Measurements from ENCODE around the gene GTPBP3. TPM values are rescaled to one million over a fixed set of nuclear protein-coding genes. Genes with fewer than 3 reads are reported as not detected.

GTPBP3 gene
- polyA plus RNA-seq, 4 donors = 9.2 to 18.5 (median 10.9) TPM

DNA sequence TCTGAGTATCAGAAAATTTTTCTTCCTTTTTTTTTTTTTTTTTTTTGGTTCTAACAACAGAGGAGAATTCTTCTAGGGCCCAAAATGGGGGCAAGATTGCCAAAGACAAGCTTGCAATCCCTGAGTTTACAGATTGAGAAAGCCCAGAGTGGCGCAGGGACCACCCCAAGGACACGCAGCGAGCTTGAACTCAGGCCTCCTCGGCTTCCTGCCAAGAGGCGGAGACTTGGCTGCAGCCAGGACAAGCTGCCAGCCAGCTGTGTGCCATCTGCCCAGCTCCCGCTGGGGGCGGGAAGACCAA, 32.2 kb upstream of the GTPBP3 start:
- FAIRE-seq = no peak
- H3K27ac ChIP-seq (ENCODE audit: low read depth in 1 of 3, low read length in 2 of 3) = peak overlapping the region; percentile 41 to 89 (median 52)

DNA sequence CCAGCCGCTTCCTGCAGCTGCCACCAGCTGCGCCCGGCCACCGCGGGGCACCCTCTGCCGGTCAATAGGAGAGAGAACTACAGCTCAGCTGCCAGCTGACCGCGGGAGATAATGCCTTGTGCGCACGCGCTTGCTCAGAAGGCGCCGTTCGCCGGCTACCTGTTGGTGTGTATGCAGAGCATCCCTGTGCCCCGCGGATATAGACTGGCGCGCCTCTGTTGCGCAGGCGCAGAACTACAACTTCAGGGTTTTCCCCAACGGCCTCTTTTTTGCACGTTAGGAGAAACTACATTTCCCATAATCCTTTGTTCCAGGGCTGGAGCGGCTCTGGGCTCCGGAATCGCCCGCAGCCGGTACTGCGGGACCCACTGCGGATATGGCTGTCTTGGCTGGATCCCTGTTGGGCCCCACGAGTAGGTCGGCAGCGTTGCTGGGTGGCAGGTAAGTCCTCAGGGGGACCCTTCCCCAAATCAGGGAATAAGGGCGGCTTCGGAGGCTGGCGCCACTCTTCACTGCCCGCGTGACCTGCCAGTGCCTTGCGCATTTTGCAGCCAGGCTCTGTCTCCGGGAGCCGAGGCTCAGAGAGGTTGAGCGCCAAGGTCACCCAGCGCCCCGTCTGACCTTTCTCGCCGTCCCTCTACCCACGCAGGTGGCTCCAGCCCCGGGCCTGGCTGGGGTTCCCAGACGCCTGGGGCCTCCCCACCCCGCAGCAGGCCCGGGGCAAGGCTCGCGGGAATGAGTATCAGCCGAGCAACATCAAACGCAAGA, 31.7 kb upstream of the GTPBP3 start, which contains the start of gene MRPL34:
Gene MRPL34, plus strand, starts transcription at position 356 of the 768 bp plus-strand sequence. Its CDS starts 21 bp downstream, at position 377.
- Histone ChIP-seq H3K4me1 (ENCODE audit: control insufficient read depth in 3 of 3, insufficient read depth in 2 of 3, low read depth in 1 of 3, low read length in 2 of 3) (peaks cover 5 to 27% (median 8%) of the 10 kb centered on the region in 3 donors), H3K4me3 (ENCODE audit: low read depth in 1 of 3, low read length in 3 of 3) (peak within 1 kb of the TSS; percentile 55 to 91 (median 64)), H3K36me3 (ENCODE audit: control insufficient read depth in 3 of 3, insufficient read depth in 2 of 3, low read depth in 1 of 3, low read length in 3 of 3) (peaks cover 0 to 7% (median 0%) of the 10 kb centered on the region in 3 donors), H3K27ac (ENCODE audit: low read depth in 1 of 3, low read length in 2 of 3) (peak within 1 kb of the TSS; percentile 89 to 92 (median 91)), H3K9me3 (ENCODE audit: control insufficient read depth in 2 of 2, insufficient read depth in 1 of 2, low read depth in 1 of 2, low read length in 1 of 2) (no peaks in the 10 kb centered on the region), H3K27me3 (ENCODE audit: control insufficient read depth in 3 of 3, insufficient read depth in 3 of 3, low read length in 3 of 3) (no peaks in the 10 kb centered on the region)
- WGBS, 3 donors = 0% methylated on average over 54 to 55 of the region's 55 CpGs
- DNase-seq = peak; percentile 99
- FAIRE-seq = no peak

More for the DNA sequence above, 32.2 kb upstream of the GTPBP3 start:
- 0 to 1% (median 0%) methylated on average over 7 of the region's 7 CpGs for WGBS, 3 donors
- Histone ChIP-seq H3K9me3 (ENCODE audit: control insufficient read depth in 2 of 2, insufficient read depth in 1 of 2, low read depth in 1 of 2, low read length in 1 of 2) (no peaks in the 10 kb centered on the region), H3K4me3 (ENCODE audit: low read depth in 1 of 3, low read length in 3 of 3) (peak overlapping the region in 1 of 3 donors; percentile 91), H3K4me1 (ENCODE audit: control insufficient read depth in 3 of 3, insufficient read depth in 2 of 3, low read depth in 1 of 3, low read length in 2 of 3) (peaks cover 5 to 24% (median 7%) of the 10 kb centered on the region in 3 donors), H3K27me3 (ENCODE audit: control insufficient read depth in 3 of 3, insufficient read depth in 3 of 3, low read length in 3 of 3) (no peaks in the 10 kb centered on the region), H3K36me3 (ENCODE audit: control insufficient read depth in 3 of 3, insufficient read depth in 2 of 3, low read depth in 1 of 3, low read length in 3 of 3) (peaks cover 0 to 4% (median 0%) of the 10 kb centered on the region in 3 donors)
- DNase-seq = no peak

DNA sequence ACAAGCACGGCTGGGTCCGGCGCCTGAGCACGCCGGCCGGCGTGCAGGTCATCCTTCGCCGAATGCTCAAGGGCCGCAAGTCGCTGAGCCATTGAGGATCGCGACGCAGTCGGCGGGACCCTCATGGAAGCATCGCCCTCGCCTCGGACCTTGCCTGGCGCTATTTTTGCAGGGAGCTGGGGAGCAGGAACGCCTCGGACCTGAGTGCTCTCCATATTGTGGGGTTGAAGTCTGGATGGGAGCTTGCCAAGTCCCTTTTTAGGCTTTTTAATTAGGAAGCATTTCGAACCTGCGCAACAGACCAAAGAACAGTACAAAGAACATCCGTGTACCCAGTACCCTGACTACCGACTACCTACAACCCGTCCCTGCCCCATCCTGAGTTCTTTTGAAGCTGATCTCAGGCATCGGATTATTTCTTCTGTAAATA, 31.1 kb upstream of the GTPBP3 start:
- WGBS, 3 donors = 4 to 7% (median 4%) methylated on average over 27 to 28 of the region's 28 CpGs
- Histone ChIP-seq H3K27ac (ENCODE audit: low read depth in 1 of 3, low read length in 2 of 3) (peak overlapping the region; percentile 89 to 92 (median 91)), H3K9me3 (ENCODE audit: control insufficient read depth in 2 of 2, insufficient read depth in 1 of 2, low read depth in 1 of 2, low read length in 1 of 2) (no peaks in the 10 kb centered on the region), H3K36me3 (ENCODE audit: control insufficient read depth in 3 of 3, insufficient read depth in 2 of 3, low read depth in 1 of 3, low read length in 3 of 3) (peaks cover 0 to 6% (median 0%) of the 10 kb centered on the region in 3 donors), H3K27me3 (ENCODE audit: control insufficient read depth in 3 of 3, insufficient read depth in 3 of 3, low read length in 3 of 3) (no peaks in the 10 kb centered on the region), H3K4me3 (ENCODE audit: low read depth in 1 of 3, low read length in 3 of 3) (peak overlapping the region; percentile 55 to 91 (median 64)), H3K4me1 (ENCODE audit: control insufficient read depth in 3 of 3, insufficient read depth in 2 of 3, low read depth in 1 of 3, low read length in 2 of 3) (peaks cover 5 to 27% (median 9%) of the 10 kb centered on the region in 3 donors)
- no peak for FAIRE-seq
- DNase-seq = peak in 1 of 2 donors; percentile 68

DNA sequence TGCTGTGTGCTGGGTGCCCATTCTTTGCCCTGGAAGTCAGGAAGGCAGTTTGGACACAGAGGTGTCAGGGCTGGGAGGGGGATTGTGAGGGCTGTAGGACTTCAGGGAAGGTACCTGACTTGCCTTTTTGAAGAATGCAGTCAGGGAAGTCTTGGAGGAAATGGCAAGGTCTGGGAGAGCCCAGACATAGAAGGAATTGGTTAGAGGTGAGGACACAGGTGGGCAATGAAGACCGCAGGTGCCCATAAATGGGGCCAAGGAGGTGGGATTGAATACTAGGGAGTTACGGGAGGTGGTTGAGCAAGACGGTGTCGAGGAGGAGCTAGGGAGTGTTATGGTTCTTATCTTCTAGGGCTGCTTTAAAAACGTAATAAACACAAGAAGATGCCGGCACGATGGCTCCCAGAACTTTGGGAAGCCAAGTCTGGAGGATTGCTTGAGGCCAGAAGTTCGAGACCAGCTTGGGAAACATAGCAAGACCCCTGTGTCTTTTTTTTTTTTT, 29.4 kb upstream of the GTPBP3 start:
- H3K36me3 ChIP-seq (ENCODE audit: control insufficient read depth in 3 of 3, insufficient read depth in 2 of 3, low read depth in 1 of 3, low read length in 3 of 3) = peaks cover 0 to 20% (median 2%) of the 10 kb centered on the region in 3 donors
- H3K4me1 ChIP-seq (ENCODE audit: control insufficient read depth in 3 of 3, insufficient read depth in 2 of 3, low read depth in 1 of 3, low read length in 2 of 3) = peaks cover 5 to 21% (median 6%) of the 10 kb centered on the region in 3 donors
- FAIRE-seq (no peak), DNase-seq (no peak)
- no peaks in the 10 kb centered on the region for H3K27me3 ChIP-seq (ENCODE audit: control insufficient read depth in 3 of 3, insufficient read depth in 3 of 3, low read length in 3 of 3)
- H3K9me3 ChIP-seq (ENCODE audit: control insufficient read depth in 2 of 2, insufficient read depth in 1 of 2, low read depth in 1 of 2, low read length in 1 of 2) = no peaks in the 10 kb centered on the region
- H3K4me3 ChIP-seq (ENCODE audit: low read depth in 1 of 3, low read length in 3 of 3) = no peak overlapping the region
- WGBS, 3 donors = 46 to 79% (median 75%) methylated on average over 8 of the region's 8 CpGs
- no peak overlapping the region for H3K27ac ChIP-seq (ENCODE audit: low read depth in 1 of 3, low read length in 2 of 3)

DNA sequence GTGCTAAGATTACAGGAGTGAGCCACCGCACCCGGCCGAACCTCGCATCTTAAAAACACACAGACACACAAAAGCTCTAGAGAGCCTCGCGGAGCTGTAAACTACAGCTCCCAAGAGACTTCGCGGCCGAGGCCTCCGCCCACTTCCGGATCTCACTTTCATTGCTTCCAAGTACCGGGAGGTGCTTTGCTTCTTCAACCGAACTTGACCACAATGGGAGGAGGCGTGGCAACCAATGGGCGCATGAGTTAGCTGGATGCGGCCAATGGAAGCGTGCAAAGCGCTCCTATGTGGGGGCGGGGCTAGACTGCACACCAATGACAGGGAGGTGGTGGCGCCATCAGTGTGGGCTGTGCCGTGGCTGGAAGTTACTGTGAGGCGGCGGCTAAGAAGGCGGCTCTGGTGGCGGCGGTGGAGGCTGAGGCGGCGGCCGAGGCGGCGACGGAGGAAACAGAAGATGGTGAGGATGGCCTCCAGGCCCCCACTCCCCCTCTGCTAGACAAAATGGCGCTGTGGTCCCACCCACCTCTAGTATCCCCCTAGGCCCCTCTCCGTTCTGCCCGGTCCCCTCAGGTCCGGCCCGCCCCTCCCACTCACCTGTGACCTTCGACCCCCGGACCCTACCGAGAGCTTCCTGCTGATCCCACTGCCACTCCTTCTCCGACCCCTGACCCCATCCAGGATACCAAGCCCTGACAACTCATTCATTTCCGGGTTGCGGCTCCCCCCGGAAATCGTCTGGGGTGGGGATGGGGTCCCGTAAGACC, 28.0 kb upstream of the GTPBP3 start, which contains the start of gene DDA1:
Gene DDA1, plus strand, starts transcription at position 366 of the 767 bp plus-strand sequence. Its CDS starts 92 bp downstream, at position 458.
- Histone ChIP-seq H3K27ac (ENCODE audit: low read depth in 1 of 3, low read length in 2 of 3) (peak within 1 kb of the TSS; percentile 10 to 74 (median 60)), H3K36me3 (ENCODE audit: control insufficient read depth in 3 of 3, insufficient read depth in 2 of 3, low read depth in 1 of 3, low read length in 3 of 3) (peaks cover under 1 to 34% (median 2%) of the 10 kb centered on the region in 3 donors), H3K4me1 (ENCODE audit: control insufficient read depth in 3 of 3, insufficient read depth in 2 of 3, low read depth in 1 of 3, low read length in 2 of 3) (peaks cover 0 to 15% (median 2%) of the 10 kb centered on the region in 3 donors), H3K4me3 (ENCODE audit: low read depth in 1 of 3, low read length in 3 of 3) (peak within 1 kb of the TSS; percentile 77 to 96 (median 90)), H3K27me3 (ENCODE audit: control insufficient read depth in 3 of 3, insufficient read depth in 3 of 3, low read length in 3 of 3) (no peaks in the 10 kb centered on the region), H3K9me3 (ENCODE audit: control insufficient read depth in 2 of 2, insufficient read depth in 1 of 2, low read depth in 1 of 2, low read length in 1 of 2) (no peaks in the 10 kb centered on the region)
- 0 to 1% (median 0%) methylated on average over 41 to 46 of the region's 46 CpGs for WGBS, 3 donors
- FAIRE-seq (peak; percentile 47), DNase-seq (peak; percentile 100)

DNA sequence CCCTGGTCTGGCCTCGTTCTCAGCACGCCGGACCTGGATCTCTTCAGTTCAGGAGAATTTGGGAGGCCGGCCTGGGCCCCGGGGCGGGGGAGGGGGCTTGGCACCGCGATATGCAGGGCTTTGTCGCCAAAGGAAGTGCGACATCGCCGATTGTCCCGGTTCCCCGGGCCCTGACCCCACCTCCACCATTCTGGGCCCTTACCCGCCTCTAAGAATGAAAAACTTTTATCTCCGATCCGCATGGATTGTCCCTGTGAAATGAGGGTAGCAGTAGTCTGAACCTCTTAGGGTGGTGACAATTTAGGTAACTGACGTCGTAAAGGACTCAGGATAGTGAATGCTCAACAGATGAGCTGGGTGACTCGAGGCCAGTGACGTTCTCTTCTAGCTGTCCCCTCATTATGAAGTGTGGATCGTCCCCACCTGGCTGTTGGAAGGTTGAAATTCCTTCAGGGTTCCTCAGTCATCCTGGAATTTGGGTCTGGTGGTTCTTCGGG, 27.3 kb upstream of the GTPBP3 start:
- Histone ChIP-seq H3K36me3 (ENCODE audit: control insufficient read depth in 3 of 3, insufficient read depth in 2 of 3, low read depth in 1 of 3, low read length in 3 of 3) (peaks cover 4 to 39% (median 5%) of the 10 kb centered on the region in 3 donors), H3K4me1 (ENCODE audit: control insufficient read depth in 3 of 3, insufficient read depth in 2 of 3, low read depth in 1 of 3, low read length in 2 of 3) (peaks cover 0 to 11% (median 2%) of the 10 kb centered on the region in 3 donors), H3K9me3 (ENCODE audit: control insufficient read depth in 2 of 2, insufficient read depth in 1 of 2, low read depth in 1 of 2, low read length in 1 of 2) (no peaks in the 10 kb centered on the region), H3K27me3 (ENCODE audit: control insufficient read depth in 3 of 3, insufficient read depth in 3 of 3, low read length in 3 of 3) (no peaks in the 10 kb centered on the region), H3K4me3 (ENCODE audit: low read depth in 1 of 3, low read length in 3 of 3) (peak overlapping the region; percentile 77 to 96 (median 90)), H3K27ac (ENCODE audit: low read depth in 1 of 3, low read length in 2 of 3) (peak overlapping the region; percentile 10 to 74 (median 60))
- WGBS, 3 donors = 4 to 6% (median 5%) methylated on average over 23 of the region's 23 CpGs
- no peak for FAIRE-seq
- DNase-seq = no peak

DNA sequence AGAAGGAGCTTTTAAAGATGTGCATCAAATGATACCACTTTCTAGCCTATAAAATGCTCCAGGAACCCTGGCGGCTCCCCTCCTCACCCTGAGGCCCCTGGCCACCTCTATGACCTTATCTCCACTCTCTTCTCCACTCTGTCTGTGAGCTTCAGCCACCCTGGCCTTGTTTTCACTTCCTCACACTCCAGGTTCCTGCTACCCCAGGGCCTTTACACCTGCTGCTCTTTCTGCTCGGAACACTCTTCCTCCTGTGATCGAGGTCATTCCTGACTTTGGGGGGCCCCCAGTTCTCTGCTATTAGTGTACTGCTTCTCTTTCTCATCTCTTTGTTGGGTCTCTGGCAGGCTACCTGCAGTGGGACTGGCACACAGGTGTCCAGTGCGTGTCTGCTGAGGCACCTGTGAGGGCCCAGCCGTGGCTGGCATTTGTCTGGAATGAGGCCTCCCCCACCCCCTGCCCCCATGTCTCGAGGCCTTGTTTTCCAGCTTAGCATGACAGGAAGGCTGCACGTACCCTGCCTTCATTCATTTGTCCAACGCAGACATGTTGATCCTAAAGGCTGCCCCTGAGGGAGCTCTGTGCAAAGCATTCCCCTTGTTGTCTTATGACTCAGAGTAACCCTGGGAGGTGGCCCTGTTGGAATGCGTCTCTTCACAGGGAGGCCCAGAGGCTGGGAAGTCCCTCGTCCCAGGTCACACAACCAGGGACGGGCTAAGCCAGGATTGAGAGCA, 25.7 kb upstream of the GTPBP3 start:
- Histone ChIP-seq H3K9me3 (ENCODE audit: control insufficient read depth in 2 of 2, insufficient read depth in 1 of 2, low read depth in 1 of 2, low read length in 1 of 2) (no peaks in the 10 kb centered on the region), H3K4me1 (ENCODE audit: control insufficient read depth in 3 of 3, insufficient read depth in 2 of 3, low read depth in 1 of 3, low read length in 2 of 3) (peaks cover 0 to 8% (median 2%) of the 10 kb centered on the region in 3 donors), H3K27me3 (ENCODE audit: control insufficient read depth in 3 of 3, insufficient read depth in 3 of 3, low read length in 3 of 3) (no peaks in the 10 kb centered on the region), H3K4me3 (ENCODE audit: low read depth in 1 of 3, low read length in 3 of 3) (no peak overlapping the region), H3K27ac (ENCODE audit: low read depth in 1 of 3, low read length in 2 of 3) (no peak overlapping the region), H3K36me3 (ENCODE audit: control insufficient read depth in 3 of 3, insufficient read depth in 2 of 3, low read depth in 1 of 3, low read length in 3 of 3) (peaks cover 4 to 50% (median 5%) of the 10 kb centered on the region in 3 donors)
- DNase-seq (no peak), FAIRE-seq (no peak)
- WGBS, 3 donors = 81 to 87% (median 84%) methylated on average over 11 of the region's 11 CpGs

All from small intestine (tissue), 7 donors.